Measurements from ENCODE around the gene RTP4. TPM values are rescaled to one million over a fixed set of nuclear protein-coding genes. Genes with fewer than 3 reads are reported as not detected.

The RTP4 gene
- total RNA-seq, 3 donors from 2014 or later, result 0.32 to 7.2 (median 2.3) TPM

DNA sequence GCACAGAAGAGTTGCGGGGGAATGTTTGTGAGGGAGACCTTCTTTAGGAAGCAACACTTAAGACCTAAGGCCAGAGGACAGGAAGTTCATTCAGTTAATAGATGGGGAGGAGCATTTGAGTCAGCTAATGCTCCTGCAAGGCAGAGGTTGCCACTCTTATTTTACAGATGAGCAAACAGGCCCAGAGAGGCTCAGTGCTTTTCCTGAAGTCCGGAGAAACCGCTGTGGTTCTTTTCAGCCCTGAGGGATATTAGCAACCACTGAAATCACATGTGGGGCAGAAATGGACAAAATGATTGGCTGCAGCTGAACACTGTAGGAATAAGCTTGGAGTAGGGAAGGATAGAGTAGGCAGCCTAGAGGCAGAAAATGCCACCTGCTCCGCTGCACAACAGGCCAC is 33.3 kb upstream of the RTP4 start:
- H3K36me3 ChIP-seq, result no peaks in the 10 kb centered on the region

DNA sequence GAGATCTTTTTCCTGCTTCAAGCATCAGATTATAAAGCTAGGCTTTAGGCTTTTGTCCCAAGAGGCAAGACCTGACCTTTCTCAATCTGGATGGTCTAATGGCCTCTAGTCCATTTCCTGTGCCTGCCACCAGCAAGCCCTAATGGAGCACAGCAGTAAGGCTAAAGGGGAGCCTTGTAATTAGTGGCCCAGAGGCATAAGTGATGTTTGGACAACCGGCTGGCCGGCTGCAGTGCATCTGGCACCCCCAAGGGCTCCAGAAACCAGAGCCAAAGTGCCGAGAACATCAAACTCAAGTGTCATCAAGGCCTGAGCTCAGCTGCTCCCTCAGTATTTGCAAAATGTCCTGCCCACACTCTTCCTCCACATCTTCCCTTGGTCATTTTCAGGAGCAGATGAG is 31.9 kb upstream of the RTP4 start:
- no peak for DNase-seq (ENCODE audit: low spot score in 2 of 2)
- TF ChIP-seq POLR2AphosphoS5 (IDR thresholded peaks at IDR 0.05) (no peak), POLR2A (IDR thresholded peaks at IDR 0.05) (no peak), CTCF (IDR thresholded peaks at IDR 0.05) (no peak)
- intact Hi-C loops (cut with DNase I; ENCODE audit: low total_unique reads), result no loop called here
- Histone ChIP-seq H3K9me3 (no peaks in the 10 kb centered on the region), H3K36me3 (no peaks in the 10 kb centered on the region), H3K27ac (no peak overlapping the region), H3K4me3 (no peak overlapping the region), H3K27me3 (no peaks in the 10 kb centered on the region), H3K4me1 (no peaks in the 10 kb centered on the region)

More for the DNA sequence above, 33.3 kb upstream of the RTP4 start:
- H3K4me1 ChIP-seq, result no peaks in the 10 kb centered on the region
- TF ChIP-seq POLR2A (IDR thresholded peaks at IDR 0.05), result no peak
- no peak for TF ChIP-seq CTCF (IDR thresholded peaks at IDR 0.05)
- TF ChIP-seq POLR2AphosphoS5 (IDR thresholded peaks at IDR 0.05), result no peak
- no peak for DNase-seq (ENCODE audit: low spot score in 2 of 2)
- no peaks in the 10 kb centered on the region for H3K27me3 ChIP-seq
- H3K27ac ChIP-seq, result no peak overlapping the region
- no peaks in the 10 kb centered on the region for H3K9me3 ChIP-seq
- intact Hi-C loops (cut with DNase I; ENCODE audit: low total_unique reads), result no loop called here
- no peak overlapping the region for H3K4me3 ChIP-seq

- intact Hi-C loops (cut with DNase I; ENCODE audit: low total_unique reads), result no loop called here
- H3K27me3 ChIP-seq, result no peaks in the 10 kb centered on the region
- no peak for DNase-seq (ENCODE audit: low spot score in 2 of 2)
- no peak overlapping the region for H3K27ac ChIP-seq
- no peaks in the 10 kb centered on the region for H3K36me3 ChIP-seq
- H3K9me3 ChIP-seq, result no peaks in the 10 kb centered on the region
- no peak for TF ChIP-seq CTCF (IDR thresholded peaks at IDR 0.05)
- no peak for TF ChIP-seq POLR2A (IDR thresholded peaks at IDR 0.05)
- TF ChIP-seq POLR2AphosphoS5 (IDR thresholded peaks at IDR 0.05), result no peak
- H3K4me3 ChIP-seq, result no peak overlapping the region
- H3K4me1 ChIP-seq, result no peaks in the 10 kb centered on the region
These were observed 27.6 kb upstream of the RTP4 start for GRCh38 chr3:187340578-187340977.

DNA sequence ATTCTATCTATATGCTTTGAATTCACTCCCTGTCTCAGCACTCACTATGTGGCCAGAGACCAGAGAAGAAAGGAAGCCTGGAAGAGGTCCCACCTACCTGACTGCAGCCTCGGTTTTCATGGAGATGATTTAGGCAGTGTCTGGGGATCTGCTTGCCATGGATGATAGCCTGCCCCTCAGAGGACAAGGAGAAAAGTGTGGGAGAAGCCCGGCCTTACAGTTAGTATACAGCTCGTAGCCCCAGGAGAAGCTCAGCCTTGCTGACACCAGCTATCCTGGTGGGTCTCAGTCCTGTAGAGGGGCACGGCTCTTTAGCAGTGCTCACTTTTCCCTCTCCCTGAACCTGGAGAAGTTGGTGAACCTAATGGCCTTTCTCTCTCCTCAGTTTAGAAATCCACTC is 25.9 kb upstream of the RTP4 start:
- DNase-seq (ENCODE audit: low spot score in 2 of 2), result no peak
- intact Hi-C loops (cut with DNase I; ENCODE audit: low total_unique reads), result no loop called here
- TF ChIP-seq POLR2A (IDR thresholded peaks at IDR 0.05), result no peak
- no peak for TF ChIP-seq POLR2AphosphoS5 (IDR thresholded peaks at IDR 0.05)
- TF ChIP-seq CTCF (IDR thresholded peaks at IDR 0.05), result no peak

GRCh38 chr3:187343670-187344069 is 24.5 kb upstream of the RTP4 start:
- intact Hi-C loops (cut with DNase I; ENCODE audit: low total_unique reads), result no loop called here
- Histone ChIP-seq H3K4me1 (no peaks in the 10 kb centered on the region), H3K27me3 (no peaks in the 10 kb centered on the region), H3K27ac (no peak overlapping the region), H3K4me3 (no peak overlapping the region), H3K36me3 (no peaks in the 10 kb centered on the region), H3K9me3 (no peaks in the 10 kb centered on the region)
- no peak for DNase-seq (ENCODE audit: low spot score in 2 of 2)
- TF ChIP-seq POLR2AphosphoS5 (IDR thresholded peaks at IDR 0.05) (no peak), CTCF (IDR thresholded peaks at IDR 0.05) (no peak), POLR2A (IDR thresholded peaks at IDR 0.05) (no peak)

More for the DNA sequence above, 25.9 kb upstream of the RTP4 start:
- Histone ChIP-seq H3K27ac (no peak overlapping the region), H3K9me3 (no peaks in the 10 kb centered on the region), H3K4me1 (no peaks in the 10 kb centered on the region), H3K36me3 (no peaks in the 10 kb centered on the region), H3K27me3 (no peaks in the 10 kb centered on the region), H3K4me3 (no peak overlapping the region)

Data from breast epithelium (tissue), 4 donors.